ENCODE results near the gene MARCOL.
"Not testable (repeated sequence)": the region's sequence is repeated elsewhere in the genome, so short reads cannot be mapped to it uniquely, and the experiment has no call there.

MARCOL gene

GRCh38 chr5:148267962-148268361 is 29.6 kb downstream of the MARCOL start:
- no peak for DNase-seq (ENCODE audit: low read depth)

- no peak for DNase-seq (ENCODE audit: low read depth)
These were observed 30.2 kb downstream of the MARCOL start, which contains the start of gene SPINK13 for GRCh38 chr5:148268566-148268965. SPINK13 (plus strand) TSS chr5:148268794; CDS start chr5:148270073, 1,279 bp downstream.

- not testable (repeated sequence) for DNase-seq (ENCODE audit: low read depth)
These were observed 36.8 kb downstream of the MARCOL start for GRCh38 chr5:148275129-148275528.

GRCh38 chr5:148280893-148281292 is 42.6 kb downstream of the MARCOL start:
- not testable (repeated sequence) for DNase-seq (ENCODE audit: low read depth)

GRCh38 chr5:148281336-148281735 is 43.0 kb downstream of the MARCOL start:
- DNase-seq (ENCODE audit: low read depth), result not testable (repeated sequence)

- no peak for DNase-seq (ENCODE audit: low read depth)
These were observed 52.2 kb downstream of the MARCOL start for GRCh38 chr5:148290271-148291195.
